Astrocyte (in vitro differentiated cells and primary cell): ENCODE measurements around the gene FGF8. TPM values are rescaled to one million over a fixed set of nuclear protein-coding genes. Genes with fewer than 3 reads are reported as not detected.
A peak's percentile ranks its signal among the peaks of the same experiment; 100 is the strongest.

Experiments used
- DNase-seq: peaks from one replicate; pipeline ENCODE4 v3.0.0-alpha.2; 2010; ENCODE audit warnings: low read depth
- FAIRE-seq: peaks from 2 replicates; lab custom pipeline; 2011; peaks lifted over from hg19 to GRCh38; lab: Jason Lieb, UNC
- H2AFZ ChIP-seq: 2 replicates; pipeline ENCODE4 v1.6.0; 2012; ENCODE audit warnings: low read depth, low read length, inconsistent platforms
- H3K27ac ChIP-seq: 2 replicates; pipeline ENCODE4 v1.5.1; 2011; ENCODE audit warnings: low read depth, low read length, inconsistent platforms
- H3K27me3 ChIP-seq: 2 replicates; pipeline ENCODE4 v1.6.0; 2011; ENCODE audit warnings: low read length, inconsistent platforms; ENCODE audit not compliant: insufficient read depth
- H3K36me3 ChIP-seq: 2 replicates; pipeline ENCODE4 v1.5.1; 2011; ENCODE audit warnings: low read length, inconsistent platforms; ENCODE audit not compliant: insufficient read depth
- H3K4me1 ChIP-seq: 2 replicates; pipeline ENCODE4 v1.5.1; 2011; ENCODE audit warnings: low read length, inconsistent platforms; ENCODE audit not compliant: insufficient read depth
- H3K4me2 ChIP-seq: 2 replicates; pipeline ENCODE4 v1.6.0; 2012; ENCODE audit warnings: low read length, inconsistent platforms
- H3K4me3 ChIP-seq: 2 replicates; pipeline ENCODE4 v1.5.1; 2011; ENCODE audit warnings: low read depth, mild to moderate bottlenecking, low read length, inconsistent platforms; ENCODE audit not compliant: insufficient read depth
- H3K79me2 ChIP-seq: 2 replicates; pipeline ENCODE4 v1.6.0; 2012; ENCODE audit warnings: mild to moderate bottlenecking, low read length, inconsistent platforms; ENCODE audit not compliant: insufficient read depth
- H3K9ac ChIP-seq: 2 replicates; pipeline ENCODE4 v1.6.0; 2012; ENCODE audit warnings: mild to moderate bottlenecking, low read length, inconsistent platforms
- H3K9me3 ChIP-seq: 2 replicates; pipeline ENCODE4 v1.5.1; 2012; ENCODE audit warnings: low read depth, mild to moderate bottlenecking, low read length, inconsistent platforms; ENCODE audit not compliant: insufficient read depth
- H4K20me1 ChIP-seq: 2 replicates; pipeline ENCODE4 v1.6.0; 2012; ENCODE audit warnings: low read length, inconsistent platforms; ENCODE audit not compliant: insufficient read depth
- H3K27ac Mint-ChIP-seq: one replicate; pipeline ENCODE4 v1.8.0; 2021; ENCODE audit warnings: mild to moderate bottlenecking, mixed read lengths; ENCODE audit not compliant: unreplicated experiment
- H3K27me3 Mint-ChIP-seq: one replicate; pipeline ENCODE4 v1.8.0; 2021; ENCODE audit warnings: low read depth, mixed read lengths; ENCODE audit not compliant: unreplicated experiment
- H3K36me3 Mint-ChIP-seq: one replicate; pipeline ENCODE4 v1.8.0; 2021; ENCODE audit warnings: low read depth, mixed read lengths; ENCODE audit not compliant: unreplicated experiment
- H3K4me1 Mint-ChIP-seq: one replicate; pipeline ENCODE4 v1.8.0; 2021; ENCODE audit warnings: low read depth, mixed read lengths; ENCODE audit not compliant: unreplicated experiment
- H3K4me3 Mint-ChIP-seq: one replicate; pipeline ENCODE4 v1.8.0; 2021; ENCODE audit warnings: mild to moderate bottlenecking, moderate library complexity, mixed read lengths; ENCODE audit not compliant: unreplicated experiment
- H3K9me3 Mint-ChIP-seq: one replicate; pipeline ENCODE4 v1.8.0; 2021; ENCODE audit warnings: mild to moderate bottlenecking, mixed read lengths; ENCODE audit not compliant: unreplicated experiment
- CTCF ChIP-seq: IDR thresholded peaks from 2 replicates; pipeline ENCODE4 v1.5.1; 2011; ENCODE audit warnings: low read depth, mild to moderate bottlenecking, inconsistent platforms, low read length, moderate library complexity; ENCODE audit not compliant: insufficient read depth
- EZH2 ChIP-seq: IDR thresholded peaks from 2 replicates; pipeline ENCODE4 v1.6.1; 2012; ENCODE audit warnings: mild to moderate bottlenecking, low read length, inconsistent platforms; ENCODE audit not compliant: insufficient read depth
- total RNA-seq: library from RNA; stranded (reverse); gene quantifications from 2 replicates; pipeline ENCODE4 v1.2.1, GENCODE V29; 2021

FGF8 gene
- total RNA-seq, 1 donor from 2014 or later = 0.61 TPM

GRCh38 chr10:101784558-101784957 lies 8.6 kb upstream of the FGF8 start:
- Histone ChIP-seq H3K27ac (no peak overlapping the region), H3K79me2 (peaks cover 24% of the 10 kb centered on the region), H3K4me2 (no peak overlapping the region), H2AFZ (no peak overlapping the region), H3K36me3 (peaks cover 39% of the 10 kb centered on the region), H3K4me1 (peaks cover 24% of the 10 kb centered on the region), H3K9me3 (no peaks in the 10 kb centered on the region), H3K9ac (no peak overlapping the region), H3K27me3 (no peaks in the 10 kb centered on the region), H4K20me1 (peaks cover 60% of the 10 kb centered on the region), H3K4me3 (no peak overlapping the region)
- H3K4me3 Mint-ChIP-seq = peak overlapping the region; percentile 96
- peaks cover 3% of the 10 kb centered on the region for H3K36me3 Mint-ChIP-seq
- H3K27me3 Mint-ChIP-seq = no peaks in the 10 kb centered on the region
- no peak overlapping the region for H3K27ac Mint-ChIP-seq
- no peaks in the 10 kb centered on the region for H3K9me3 Mint-ChIP-seq
- no peak for TF ChIP-seq CTCF
- TF ChIP-seq EZH2 = no peak
- H3K4me1 Mint-ChIP-seq = peaks cover 8% of the 10 kb centered on the region
- DNase-seq (no peak), FAIRE-seq (no peak)

GRCh38 chr10:101783736-101784118 lies 7.8 kb upstream of the FGF8 start:
- DNase-seq = no peak
- no peak for FAIRE-seq
- peak overlapping the region; percentile 96 for H3K4me3 Mint-ChIP-seq
- Histone ChIP-seq H2AFZ (no peak overlapping the region), H3K4me3 (peak overlapping the region; percentile 83), H4K20me1 (peaks cover 68% of the 10 kb centered on the region), H3K4me2 (peak overlapping the region; percentile 89), H3K79me2 (peaks cover 22% of the 10 kb centered on the region), H3K27ac (peak overlapping the region; percentile 29), H3K9me3 (no peaks in the 10 kb centered on the region), H3K9ac (peak overlapping the region; percentile 93), H3K4me1 (peaks cover 32% of the 10 kb centered on the region), H3K36me3 (peaks cover 32% of the 10 kb centered on the region), H3K27me3 (peaks cover 7% of the 10 kb centered on the region)
- peaks cover 3% of the 10 kb centered on the region for H3K36me3 Mint-ChIP-seq
- peaks cover 4% of the 10 kb centered on the region for H3K27me3 Mint-ChIP-seq
- H3K27ac Mint-ChIP-seq = peak overlapping the region; percentile 1
- peaks cover 11% of the 10 kb centered on the region for H3K4me1 Mint-ChIP-seq
- TF ChIP-seq CTCF (no peak), EZH2 (no peak)
- no peaks in the 10 kb centered on the region for H3K9me3 Mint-ChIP-seq

- FAIRE-seq (no peak), DNase-seq (peak; percentile 55)
- Histone ChIP-seq H3K79me2 (peaks cover 22% of the 10 kb centered on the region), H3K9me3 (no peaks in the 10 kb centered on the region), H3K9ac (peak within 1 kb of the TSS; percentile 93), H3K27ac (peak within 1 kb of the TSS; percentile 68), H3K4me3 (peak within 1 kb of the TSS; percentile 83), H2AFZ (peak within 1 kb of the TSS; percentile 55), H3K36me3 (peaks cover 29% of the 10 kb centered on the region), H4K20me1 (peaks cover 68% of the 10 kb centered on the region), H3K27me3 (peaks cover 12% of the 10 kb centered on the region), H3K4me1 (peaks cover 33% of the 10 kb centered on the region), H3K4me2 (peak within 1 kb of the TSS; percentile 89)
- H3K36me3 Mint-ChIP-seq = peaks cover 3% of the 10 kb centered on the region
- peak within 1 kb of the TSS; percentile 95 for H3K27ac Mint-ChIP-seq
- no peaks in the 10 kb centered on the region for H3K9me3 Mint-ChIP-seq
- H3K4me1 Mint-ChIP-seq = peaks cover 12% of the 10 kb centered on the region
- TF ChIP-seq EZH2 (no peak), CTCF (no peak)
- peak within 1 kb of the TSS; percentile 96 for H3K4me3 Mint-ChIP-seq
- H3K27me3 Mint-ChIP-seq = peaks cover 6% of the 10 kb centered on the region
Measured at GRCh38 chr10:101782811-101783735, 7.2 kb upstream of the FGF8 start, which contains the start of gene NPM3. TSS of gene NPM3 (minus strand) at chr10:101783446. CDS start at chr10:101783390, 56 bp downstream.
